Brain pericyte (primary cell): ENCODE measurements around the gene SNN.

ENCODE experiments used
- DNase-seq: peaks from one replicate; pipeline ENCODE4 v3.0.0-alpha.2; 2012; ENCODE audit warnings: low read depth, low spot score

The SNN gene

GRCh38 chr16:11696266-11697012 is 28.2 kb downstream of the SNN start:
- no peak for DNase-seq

- DNase-seq: no peak
Measured at GRCh38 chr16:11697319-11697718, 29.1 kb downstream of the SNN start.

DNA sequence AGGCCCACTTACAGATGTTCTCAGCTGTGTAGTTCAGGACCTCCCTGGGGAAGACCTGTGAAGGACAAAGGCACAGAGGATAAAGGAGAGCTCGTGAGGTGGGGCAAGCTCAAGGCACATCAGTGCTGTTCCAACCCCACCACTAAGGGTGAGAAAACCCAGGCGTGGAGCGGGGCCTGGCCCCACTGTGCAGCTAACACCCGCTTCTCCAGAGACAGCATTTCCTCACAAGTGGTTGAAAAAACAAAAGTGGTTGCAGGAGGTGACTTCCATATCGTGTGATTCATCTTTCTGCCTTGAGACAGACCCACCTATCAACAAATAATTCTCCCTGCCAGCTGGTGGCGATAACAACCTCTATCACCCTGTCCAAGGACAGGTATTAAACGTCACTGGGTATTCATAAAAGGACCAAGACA is 30.0 kb downstream of the SNN start:
- DNase-seq: no peak

DNA sequence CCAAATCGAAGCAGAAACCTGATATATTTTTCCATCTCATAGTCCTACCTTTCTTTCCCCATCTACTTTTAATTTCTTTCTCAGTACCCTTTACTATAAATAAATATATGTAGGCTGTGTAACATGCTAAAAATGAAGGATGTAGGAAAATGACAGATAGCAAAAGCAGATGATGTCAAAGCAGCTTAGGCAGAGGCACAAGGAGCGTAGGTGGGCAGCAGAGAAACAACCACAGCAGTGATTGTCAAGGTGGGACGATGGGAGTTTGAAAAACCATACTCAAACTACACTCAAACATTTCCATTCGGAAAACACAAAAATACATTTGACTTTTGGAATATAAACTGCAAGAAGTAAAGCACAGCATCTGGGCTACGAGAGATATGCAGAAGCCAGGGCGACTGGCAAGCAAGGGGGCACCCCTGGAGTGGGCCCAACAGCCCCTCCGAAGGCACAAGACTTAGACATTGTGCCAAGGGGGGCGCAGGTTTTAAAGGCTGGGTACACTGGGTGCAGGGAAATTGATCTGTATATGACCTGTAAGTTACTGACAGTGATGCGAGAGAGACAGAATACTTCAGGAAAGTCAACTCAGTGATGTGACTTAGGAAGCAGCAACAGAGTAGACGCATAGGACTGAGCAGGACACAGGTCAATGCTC is 31.1 kb downstream of the SNN start:
- DNase-seq: no peak

DNA sequence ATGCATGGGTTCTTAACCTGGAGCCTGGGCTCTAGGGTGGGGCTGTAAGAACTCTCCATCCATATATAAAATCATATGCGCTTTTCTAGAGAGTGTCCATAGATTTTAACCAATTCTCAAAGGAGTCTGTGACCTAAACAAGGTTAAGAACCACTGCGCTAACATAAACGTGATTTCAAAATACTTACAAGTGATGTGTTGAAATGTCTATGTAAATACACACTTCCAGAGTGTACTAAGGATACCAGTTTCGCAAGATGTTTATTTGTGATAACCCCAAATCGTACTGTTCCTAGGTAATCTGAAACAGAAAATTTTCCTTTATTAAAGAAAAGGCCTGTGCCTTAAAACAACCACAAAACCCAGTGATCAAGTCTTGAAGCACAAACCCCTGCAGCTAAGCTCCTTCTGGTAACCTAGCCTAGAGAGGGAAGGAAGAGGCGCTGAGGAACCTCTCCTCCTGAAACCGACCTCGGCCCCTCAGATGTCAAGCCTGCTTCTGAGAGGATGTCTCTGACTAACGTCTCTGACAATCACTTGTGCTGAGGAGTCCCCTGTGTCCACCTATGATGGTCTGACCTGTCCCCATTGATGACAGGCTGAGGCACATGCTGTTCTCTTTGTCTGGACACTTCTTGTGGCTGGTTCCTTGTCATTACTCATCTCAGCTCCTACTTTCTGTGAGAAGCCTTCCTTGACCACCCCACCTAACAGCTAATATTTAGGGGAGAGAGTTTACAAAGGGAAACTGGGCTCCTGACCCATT is 32.2 kb downstream of the SNN start:
- DNase-seq: no peak

GRCh38 chr16:11705311-11706025 is 37.2 kb downstream of the SNN start:
- no peak for DNase-seq

GRCh38 chr16:11706180-11706742 is 38.0 kb downstream of the SNN start:
- no peak for DNase-seq

DNA sequence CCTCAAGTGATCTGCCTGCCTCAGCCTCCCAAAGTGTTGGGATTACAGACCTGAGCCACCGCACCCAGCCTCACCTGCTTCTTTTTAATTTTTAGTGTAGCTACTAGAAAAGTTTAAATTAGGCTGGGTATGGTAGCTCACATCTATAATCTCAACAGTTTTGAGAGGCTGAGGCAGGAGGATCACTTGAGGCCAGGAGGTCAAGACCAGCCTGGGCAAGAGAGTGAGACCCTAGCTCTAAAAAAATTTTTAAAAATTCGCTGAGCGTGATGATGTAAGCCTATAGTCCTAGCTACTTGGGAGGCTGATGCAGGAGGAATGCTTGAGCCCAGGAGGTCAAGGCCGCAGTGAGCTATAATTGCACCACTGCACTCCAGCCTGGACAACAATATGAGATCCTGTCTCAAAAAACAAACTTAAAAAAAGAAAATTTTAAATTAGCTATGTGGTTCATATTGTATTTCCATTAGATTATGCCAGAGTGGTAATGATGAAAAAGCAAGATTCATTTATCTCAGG is 39.5 kb downstream of the SNN start:
- DNase-seq: no peak

- DNase-seq: no peak
Measured at GRCh38 chr16:11708421-11708820, 40.2 kb downstream of the SNN start.

- no peak for DNase-seq
Measured at GRCh38 chr16:11711662-11712061, 43.4 kb downstream of the SNN start.

DNA sequence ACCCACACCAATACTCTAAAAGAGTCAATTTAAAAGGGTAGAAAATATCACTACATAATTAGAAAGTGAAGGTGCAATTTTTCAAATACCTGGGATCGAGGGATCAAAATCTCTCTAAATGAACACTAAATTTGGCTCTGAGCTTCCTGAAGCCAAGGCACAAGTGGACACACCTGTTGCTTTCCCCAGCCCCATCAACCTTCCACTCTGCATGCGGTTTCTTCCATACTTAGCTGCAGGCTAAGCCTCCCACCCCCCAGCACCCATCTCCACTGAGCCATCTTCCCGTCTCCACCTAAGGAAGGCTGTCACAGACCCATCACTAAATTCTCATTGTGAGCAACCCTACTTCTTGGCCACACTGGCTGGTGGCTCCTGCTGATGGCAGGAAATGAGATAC is 43.9 kb downstream of the SNN start:
- DNase-seq: no peak

DNA sequence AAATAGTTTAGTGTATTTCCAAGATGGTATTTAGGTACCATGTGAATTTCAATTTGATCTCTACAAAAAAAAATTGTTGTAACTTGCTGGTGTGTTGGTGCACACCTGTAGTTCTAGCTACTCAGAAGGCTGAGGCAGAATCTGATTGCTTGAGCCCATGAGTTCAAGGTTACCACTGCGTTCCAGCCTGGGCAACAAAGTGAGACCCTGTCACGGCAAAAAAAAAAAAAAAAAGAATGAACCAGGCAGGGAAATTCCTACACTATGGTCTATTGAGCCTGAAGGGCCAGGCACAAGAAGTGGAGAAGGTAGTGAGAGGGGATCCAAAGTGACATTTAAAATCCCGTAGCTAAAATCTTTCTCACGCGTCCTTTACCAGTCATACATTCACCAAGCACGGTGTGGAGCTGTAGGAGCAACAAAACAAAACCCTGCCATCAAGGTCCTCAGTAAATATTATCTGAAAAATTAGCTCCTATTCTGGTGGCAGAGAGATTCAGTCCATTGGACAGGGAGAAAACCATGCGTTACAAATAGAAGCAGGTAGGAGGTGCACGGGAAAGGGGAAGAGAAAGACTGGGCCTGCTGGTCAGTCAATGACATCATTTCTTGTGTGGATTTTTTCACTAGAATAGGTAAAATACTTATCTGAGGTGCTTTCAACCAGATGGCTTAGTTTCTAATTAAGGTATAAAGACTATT is 47.1 kb downstream of the SNN start:
- DNase-seq: no peak

DNA sequence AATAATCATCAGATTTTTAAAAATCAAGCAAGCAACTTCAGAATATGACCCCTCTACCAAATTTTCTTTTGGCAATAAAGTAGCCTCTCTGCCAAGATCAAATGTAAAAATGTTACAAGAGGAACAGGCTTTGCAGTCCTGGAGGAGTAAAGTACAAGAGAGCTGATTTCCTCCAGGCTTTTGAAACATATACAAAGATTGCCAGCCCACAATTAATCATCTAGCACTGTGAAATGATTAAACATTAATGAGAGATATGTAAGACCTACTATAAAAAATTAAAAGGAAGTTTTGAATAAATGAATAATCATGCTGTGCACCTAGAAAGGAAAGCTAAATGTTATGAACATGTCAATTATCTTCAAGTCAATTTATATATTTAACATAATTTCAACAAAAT is 48.1 kb downstream of the SNN start:
- no peak for DNase-seq

DNA sequence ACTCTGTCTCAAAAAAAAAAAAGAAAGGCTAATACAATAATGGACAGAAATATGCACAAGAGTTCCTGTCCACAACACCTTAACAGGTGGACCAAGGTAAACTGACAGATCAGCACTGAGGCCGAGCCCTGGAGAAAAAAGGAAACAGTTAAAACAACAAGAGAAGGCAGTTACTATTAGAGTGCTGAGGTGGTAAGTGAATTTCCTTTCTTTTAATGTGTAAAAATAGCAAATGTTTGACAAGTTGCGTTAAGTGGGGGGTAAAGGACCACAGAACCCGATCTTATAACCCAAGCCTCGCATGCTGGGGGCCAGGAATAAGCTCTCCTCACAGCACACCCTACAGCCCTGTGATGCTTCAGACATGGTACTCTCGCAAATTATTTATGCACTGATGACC is 49.6 kb downstream of the SNN start:
- no peak for DNase-seq

DNA sequence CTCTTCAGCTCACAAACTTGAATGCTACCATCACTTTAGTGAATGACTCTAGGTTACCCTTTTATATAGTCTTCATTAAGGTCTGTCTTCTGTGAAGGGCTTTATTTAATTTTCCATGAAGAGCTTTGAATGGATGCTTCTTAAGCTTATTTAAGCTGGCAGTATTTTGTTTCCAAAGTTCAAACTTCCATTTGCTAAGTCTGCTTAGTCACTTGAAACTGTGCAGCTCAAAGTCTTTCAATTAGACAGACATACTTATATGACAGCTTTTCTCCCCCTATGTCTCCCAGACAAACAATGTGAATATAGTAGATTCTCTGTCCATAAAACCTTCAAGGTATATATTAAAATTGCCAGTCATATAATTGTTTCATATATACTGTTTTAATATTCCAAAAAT is 50.9 kb downstream of the SNN start:
- no peak for DNase-seq

GRCh38 chr16:11719762-11720161 is 51.5 kb downstream of the SNN start:
- no peak for DNase-seq

DNA sequence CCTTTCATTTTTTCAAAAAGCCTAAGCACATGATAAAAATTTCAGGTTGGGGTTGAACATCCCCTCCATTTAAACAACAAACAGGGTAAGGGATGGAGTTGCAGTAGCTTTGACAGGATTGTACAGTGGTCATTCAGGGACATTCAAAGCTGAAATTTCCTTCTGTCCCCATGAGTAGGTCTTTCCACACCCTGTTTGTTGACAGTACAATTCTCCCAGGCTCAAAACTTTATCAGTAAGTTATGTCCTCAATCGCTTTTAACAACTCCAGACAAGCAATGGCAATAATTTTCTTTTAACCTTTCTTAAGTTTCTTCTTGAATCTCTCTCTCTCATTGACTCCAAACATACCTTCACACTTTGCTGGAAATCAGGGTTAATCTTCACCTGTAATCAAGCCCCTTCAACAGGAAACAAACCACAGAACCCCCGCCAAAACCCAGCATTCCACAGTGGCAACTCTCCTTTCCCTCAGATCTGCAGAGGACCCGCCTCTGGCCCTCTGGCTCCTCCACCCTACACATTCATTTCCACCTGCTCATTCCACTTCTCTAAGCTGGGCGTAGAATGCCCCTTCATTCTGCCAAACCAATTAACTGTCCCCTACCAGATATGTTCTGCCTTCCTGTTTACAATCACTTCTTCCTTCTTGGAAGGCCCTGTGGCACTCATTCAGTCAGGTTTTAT is 53.7 kb downstream of the SNN start:
- DNase-seq: no peak

- DNase-seq: no peak
Measured at GRCh38 chr16:11722468-11722808, 54.2 kb downstream of the SNN start.

GRCh38 chr16:11725457-11725856 is 57.2 kb downstream of the SNN start:
- no peak for DNase-seq

GRCh38 chr16:11726008-11726407 is 57.8 kb downstream of the SNN start:
- DNase-seq: no peak
